ENCODE results near the gene PPID.
"Not testable (repeated sequence)": the region's sequence is repeated elsewhere in the genome, so short reads cannot be mapped to it uniquely, and the experiment has no call there.

PPID gene

DNA sequence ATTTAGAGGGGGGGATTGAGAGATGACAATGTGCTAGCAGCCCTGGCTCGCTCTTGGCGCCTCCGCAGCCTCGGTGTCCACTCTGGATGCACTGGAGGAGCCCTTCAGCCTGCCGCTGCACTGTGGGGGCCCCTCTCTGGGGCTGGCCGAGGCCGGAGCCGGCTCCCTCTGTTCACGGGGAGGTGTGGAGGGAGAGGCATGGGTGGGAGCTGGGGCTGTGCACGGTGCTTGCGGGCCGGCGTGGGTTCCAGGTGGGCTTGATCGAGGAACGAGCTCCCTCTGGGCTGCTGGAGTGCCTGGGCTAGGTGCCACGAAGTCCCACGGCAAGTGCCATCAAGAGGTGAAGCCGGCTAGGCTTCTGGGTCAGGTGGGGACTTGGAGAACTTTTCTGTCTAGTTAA lies 58.4 kb downstream of the PPID start:
- no peak for DNase-seq

DNA sequence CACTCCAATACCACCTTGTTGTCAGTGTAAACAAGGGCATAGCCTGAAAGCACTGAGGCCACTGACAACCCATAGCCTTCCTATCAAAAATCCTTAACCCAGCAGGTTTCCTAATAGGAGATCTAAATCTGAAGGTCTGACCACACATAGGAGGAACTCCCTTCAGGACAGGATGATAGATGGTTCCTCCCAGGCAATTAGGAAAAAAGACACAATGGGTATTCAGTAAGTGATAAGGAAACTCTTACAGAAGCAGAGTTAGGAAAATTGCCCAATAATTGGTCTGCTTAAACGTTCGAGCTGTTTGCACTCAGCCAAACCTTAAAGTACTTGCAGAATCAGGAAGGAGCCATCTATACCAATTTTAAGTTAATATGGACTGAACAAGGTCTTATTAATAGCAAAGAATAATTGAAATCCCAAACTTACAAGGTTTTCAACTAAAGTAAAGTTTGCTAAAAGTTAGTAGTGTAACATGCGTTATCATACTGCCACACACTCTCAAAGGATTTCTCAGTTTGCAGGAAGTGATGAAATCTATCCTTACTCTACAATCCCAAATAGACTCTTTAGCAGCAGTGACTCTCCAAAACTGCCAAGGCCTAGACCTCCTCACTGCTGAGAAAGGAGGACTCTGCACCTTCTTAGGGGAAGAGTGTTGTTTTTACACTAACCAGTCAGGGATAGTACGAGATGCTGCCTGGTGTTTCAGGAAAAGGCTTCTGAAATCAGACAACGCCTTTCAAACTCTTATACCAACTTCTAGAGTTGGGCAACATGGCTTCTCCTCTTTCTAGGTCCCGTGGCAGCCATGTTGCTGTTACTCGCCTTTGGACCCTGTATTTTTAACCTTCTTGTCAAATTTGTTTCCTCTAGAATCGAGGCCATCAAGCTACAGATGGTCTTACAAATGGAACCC lies 59.2 kb downstream of the PPID start:
- DNase-seq: not testable (repeated sequence)

DNA sequence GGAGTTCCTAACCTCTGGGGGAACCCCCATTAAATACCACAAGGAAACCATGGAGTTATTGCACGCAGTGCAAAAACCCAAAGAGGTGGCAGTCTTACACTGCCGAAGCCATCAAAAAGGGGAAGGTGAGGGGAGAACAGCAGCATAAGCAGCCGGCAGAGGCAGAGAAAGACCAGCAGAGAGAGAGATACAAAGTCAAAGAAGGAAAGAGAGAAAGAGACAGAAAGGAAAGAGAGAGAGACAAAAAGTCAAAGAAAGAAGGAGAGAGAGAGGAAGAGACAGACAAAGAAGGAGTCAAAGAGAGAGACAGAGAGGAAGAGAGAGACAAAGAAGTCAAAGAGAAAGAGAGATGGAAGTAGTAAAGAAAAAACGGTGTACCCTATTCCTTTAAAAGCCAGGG lies 59.9 kb downstream of the PPID start:
- not testable (repeated sequence) for DNase-seq
